PC-3 (cell line): ENCODE results near the gene RCAN1. TPM values are rescaled to one million over a fixed set of nuclear protein-coding genes. Genes with fewer than 3 reads are reported as not detected.

ENCODE experiments used
- ATAC-seq: fragments of 200-7000 bp; cut with Tn5 transposase; 2 replicates; pipeline ENCODE4 v1.9.1; 2020; ENCODE audit warnings: mild to moderate bottlenecking, moderate library complexity
- BruUV-seq: library from RNA; stranded (reverse); fragments of 400-500 nt; replicated peaks from 2 replicates; lab custom pipeline; 2021; lab: Mats Ljungman, UMichigan
- CTCF ChIA-PET: fragments of 300-600 bp; sonication (Branson Sonifier 250); formaldehyde crosslinking; loops from one replicate; lab custom pipeline; 2022; ENCODE audit warnings: antibody characterized with exemption; lab: Charles Lee
- POLR2A ChIA-PET: fragments of 300-600 bp; sonication (Branson Sonifier 250); formaldehyde crosslinking; loops from one replicate; lab custom pipeline; 2022; ENCODE audit warnings: antibody characterized with exemption; ENCODE audit not compliant: unreplicated experiment; lab: Charles Lee
- DNase-seq: peaks from one replicate; pipeline ENCODE4 v3.0.0-alpha.2; 2015
- H2AFZ ChIP-seq: fragments of 300-600 bp; sonication (generic); 2 replicates; pipeline ENCODE4 v1.6.0; 2016; ENCODE audit warnings: antibody characterized with exemption, low read length
- H3F3A ChIP-seq: fragments of 300-600 bp; sonication (generic); one replicate; pipeline ENCODE4 v1.6.0; 2017; ENCODE audit warnings: antibody characterized with exemption, low read length, control low read depth, mild to moderate bottlenecking; ENCODE audit not compliant: unreplicated experiment
- H3K27ac ChIP-seq: fragments of 300-600 bp; sonication (generic); 2 replicates; pipeline ENCODE4 v1.5.1; 2016; ENCODE audit warnings: mild to moderate bottlenecking, low read length
- H3K27me3 ChIP-seq: fragments of 300-600 bp; sonication (generic); 2 replicates; pipeline ENCODE4 v1.6.1; 2016; ENCODE audit warnings: low read length, mixed read lengths
- H3K36me3 ChIP-seq: fragments of 300-600 bp; sonication (generic); 2 replicates; pipeline ENCODE4 v1.6.1; 2016; ENCODE audit warnings: low read depth, mixed run types, low read length, mixed read lengths
- H3K4me1 ChIP-seq: fragments of 300-600 bp; sonication (generic); 2 replicates; pipeline ENCODE4 v1.5.1; 2016; ENCODE audit warnings: low read length; ENCODE audit not compliant: insufficient read depth
- H3K4me2 ChIP-seq: fragments of 300-600 bp; sonication (generic); 2 replicates; pipeline ENCODE4 v1.6.0; 2016; ENCODE audit warnings: low read length
- H3K4me3 ChIP-seq: fragments of 300-600 bp; sonication (generic); 2 replicates; pipeline ENCODE4 v1.5.1; 2016; ENCODE audit warnings: mild to moderate bottlenecking, low read length, mixed read lengths
- H3K79me2 ChIP-seq: fragments of 300-600 bp; sonication (generic); 2 replicates; pipeline ENCODE4 v1.6.1; 2017; ENCODE audit warnings: low read length, mixed read lengths
- H3K9ac ChIP-seq: fragments of 300-600 bp; sonication (generic); 2 replicates; pipeline ENCODE4 v1.6.0; 2016; ENCODE audit warnings: mild to moderate bottlenecking, low read length
- H3K9me2 ChIP-seq: fragments of 300-600 bp; sonication (generic); replicated peaks from 2 replicates; pipeline ENCODE4 v1.6.1; 2016; ENCODE audit warnings: mixed run types, low read length, mixed read lengths
- H3K9me3 ChIP-seq: fragments of 300-600 bp; sonication (generic); 2 replicates; pipeline ENCODE4 v1.6.1; 2016; ENCODE audit warnings: low read length, mixed read lengths
- H4K20me1 ChIP-seq: fragments of 300-600 bp; sonication (generic); 2 replicates; pipeline ENCODE4 v1.6.1; 2016; ENCODE audit warnings: low read length, mixed read lengths
- EZH2 ChIP-seq: fragments of 300-600 bp; sonication (generic); IDR thresholded peaks from one replicate; pipeline ENCODE4 v1.6.1; 2017; ENCODE audit warnings: antibody characterized with exemption, mild to moderate bottlenecking, low read length; ENCODE audit not compliant: unreplicated experiment
- EZH2phosphoT487 ChIP-seq: fragments of 300-600 bp; sonication (generic); IDR thresholded peaks from 2 replicates; pipeline ENCODE4 v1.6.1; 2018; ENCODE audit warnings: mild to moderate bottlenecking, antibody characterized with exemption, low read length, borderline replicate concordance
- intact Hi-C: fragments of 100-400 bp; cut with micrococcal nuclease; formaldehyde crosslinking; loops from 2 replicates; pipeline ENCODE4 v1.9.0; 2023
- total RNA-seq: library from RNA; depleted of rRNA; stranded (reverse); fragments of >200 nt; gene quantifications from 2 replicates; pipeline ENCODE4 v1.2.3, GENCODE V29; 2014
- TF ChIP-seq, protein P1 (sequence below): fragments of 300-600 bp; sonication (generic); conservative IDR thresholded peaks from 2 replicates; pipeline ENCODE4 v1.5.1; 2017; ENCODE audit warnings: antibody characterized with exemption, low read depth, mild to moderate bottlenecking, low read length

RCAN1 gene
- total RNA-seq, 1 experiment from 2014 or later: 26.2 TPM

DNA sequence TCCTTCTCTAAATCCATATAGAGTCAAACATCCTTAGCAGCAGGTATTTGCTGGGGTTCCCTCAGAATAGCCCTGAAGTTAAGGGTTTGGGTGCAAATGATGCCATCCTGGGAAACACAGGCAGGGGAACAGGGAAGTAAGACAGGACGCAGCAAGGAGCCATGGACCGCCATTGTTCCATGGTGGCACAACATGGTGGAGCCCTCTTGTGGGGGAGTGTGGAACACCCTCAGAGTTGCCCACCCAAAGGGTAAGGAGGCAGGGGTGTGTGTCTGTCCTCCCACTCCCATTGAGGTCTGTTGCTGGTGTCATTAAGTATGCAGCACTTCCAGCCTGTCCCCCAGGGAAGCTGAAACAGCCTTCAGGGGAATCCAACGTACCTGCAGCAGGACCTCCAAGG, 20.4 kb upstream of the RCAN1 start:
- H3K4me1 ChIP-seq: peaks cover 3% of the 10 kb centered on the region; the same call in 1 of the 2 replicates
- H3K4me3 ChIP-seq: no peak overlapping the region
- no peaks in the 10 kb centered on the region for H3K9me2 ChIP-seq
- no peaks in the 10 kb centered on the region for H3K36me3 ChIP-seq
- ATAC-seq (no peak), DNase-seq (no peak)
- no peak overlapping the region for H3K9ac ChIP-seq
- H3F3A ChIP-seq: peaks cover under 1% of the 10 kb centered on the region
- H4K20me1 ChIP-seq: no peaks in the 10 kb centered on the region
- H3K9me3 ChIP-seq: no peaks in the 10 kb centered on the region
- CTCF ChIA-PET: no interaction called here
- H2AFZ ChIP-seq: no peak overlapping the region
- TF ChIP-seq EZH2 (no peak), EZH2phosphoT487 (no peak)
- TF ChIP-seq, protein P1, sequence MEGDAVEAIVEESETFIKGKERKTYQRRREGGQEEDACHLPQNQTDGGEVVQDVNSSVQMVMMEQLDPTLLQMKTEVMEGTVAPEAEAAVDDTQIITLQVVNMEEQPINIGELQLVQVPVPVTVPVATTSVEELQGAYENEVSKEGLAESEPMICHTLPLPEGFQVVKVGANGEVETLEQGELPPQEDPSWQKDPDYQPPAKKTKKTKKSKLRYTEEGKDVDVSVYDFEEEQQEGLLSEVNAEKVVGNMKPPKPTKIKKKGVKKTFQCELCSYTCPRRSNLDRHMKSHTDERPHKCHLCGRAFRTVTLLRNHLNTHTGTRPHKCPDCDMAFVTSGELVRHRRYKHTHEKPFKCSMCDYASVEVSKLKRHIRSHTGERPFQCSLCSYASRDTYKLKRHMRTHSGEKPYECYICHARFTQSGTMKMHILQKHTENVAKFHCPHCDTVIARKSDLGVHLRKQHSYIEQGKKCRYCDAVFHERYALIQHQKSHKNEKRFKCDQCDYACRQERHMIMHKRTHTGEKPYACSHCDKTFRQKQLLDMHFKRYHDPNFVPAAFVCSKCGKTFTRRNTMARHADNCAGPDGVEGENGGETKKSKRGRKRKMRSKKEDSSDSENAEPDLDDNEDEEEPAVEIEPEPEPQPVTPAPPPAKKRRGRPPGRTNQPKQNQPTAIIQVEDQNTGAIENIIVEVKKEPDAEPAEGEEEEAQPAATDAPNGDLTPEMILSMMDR: peak; percentile 57
- no peaks in the 10 kb centered on the region for H3K79me2 ChIP-seq
- no TSS peak for BruUV-seq
- 0 out of 2 replicates have a peak, but pooled peaks cover 6% of the 10 kb centered on the region for H3K27me3 ChIP-seq
- H3K4me2 ChIP-seq: no peak overlapping the region
- no peak overlapping the region for H3K27ac ChIP-seq
- POLR2A ChIA-PET: no interaction called here
- intact Hi-C loops: no loop called here

DNA sequence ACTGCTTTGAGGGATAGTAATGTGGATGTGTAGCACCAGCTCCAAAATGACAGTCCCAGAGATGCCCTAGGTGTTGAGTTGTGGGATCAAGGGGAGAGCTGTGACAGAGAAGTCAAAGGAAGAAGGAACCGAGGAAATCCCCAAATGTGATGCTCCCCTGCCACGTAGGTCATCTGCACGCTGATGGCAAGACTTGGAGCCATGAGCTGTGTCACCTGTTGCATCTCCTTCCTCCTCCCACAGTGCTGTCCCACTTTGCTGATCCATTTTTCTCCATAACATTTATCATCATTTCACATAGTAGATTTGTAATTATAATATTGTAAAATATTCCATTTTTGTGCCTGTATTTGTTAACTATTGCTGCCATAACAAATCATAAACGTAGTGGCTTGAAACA, 17.6 kb upstream of the RCAN1 start:
- CTCF ChIA-PET: no interaction called here
- Histone ChIP-seq H3K4me1 (no peaks in the 10 kb centered on the region), H3K27ac (no peak overlapping the region), H3K9me2 (no peaks in the 10 kb centered on the region), H3K4me2 (no peak overlapping the region), H3K36me3 (no peaks in the 10 kb centered on the region), H3K4me3 (no peak overlapping the region), H3K79me2 (no peaks in the 10 kb centered on the region), H3K27me3 (0 out of 2 replicates have a peak, but pooled peaks cover 6% of the 10 kb centered on the region), H3F3A (no peaks in the 10 kb centered on the region), H3K9ac (no peak overlapping the region), H3K9me3 (no peaks in the 10 kb centered on the region), H4K20me1 (no peaks in the 10 kb centered on the region), H2AFZ (no peak overlapping the region)
- TF ChIP-seq, protein P1: no peak
- TF ChIP-seq EZH2: no peak
- TF ChIP-seq EZH2phosphoT487: no peak
- no TSS peak for BruUV-seq
- intact Hi-C loops: no loop called here
- ATAC-seq (no peak), DNase-seq (no peak)
- POLR2A ChIA-PET: interaction anchor here (0.6 kb wide), 1 partner anchor 205 kb away, joined by 3 read pairs; no protein-coding TSS in a partner anchor

DNA sequence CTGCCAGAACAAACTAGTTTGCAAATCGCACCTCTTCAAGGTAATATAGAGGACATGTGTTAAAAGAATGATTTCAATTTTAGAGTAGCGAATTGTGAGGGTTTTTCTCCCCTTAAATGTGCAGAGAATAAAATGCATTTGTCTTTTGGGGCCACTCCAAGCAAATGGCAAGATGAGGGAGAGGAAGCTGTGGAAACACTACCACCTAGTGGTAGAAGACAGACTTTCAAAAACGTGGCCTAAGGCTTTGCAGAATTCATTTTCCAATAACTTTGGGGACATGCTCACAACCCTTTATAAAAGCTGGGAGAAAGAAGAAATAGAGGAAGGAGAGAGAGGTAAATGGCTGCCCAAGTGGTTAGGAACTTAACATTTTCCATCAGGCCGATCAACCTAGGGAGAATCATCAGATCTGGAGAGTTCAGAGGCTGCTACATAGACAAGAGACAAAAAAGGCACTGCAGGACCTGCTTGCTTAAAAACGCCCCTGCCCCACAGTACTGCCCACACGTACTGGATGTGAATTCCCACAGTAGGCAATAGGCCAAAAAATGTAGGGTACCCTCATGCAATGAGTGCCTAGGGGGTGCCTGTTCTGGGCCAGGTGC, 15.7 kb upstream of the RCAN1 start:
- intact Hi-C loops: loop anchor here (1.0 kb wide), 2 partner anchors 27 to 120 kb away; no protein-coding TSS in a partner anchor
- H2AFZ ChIP-seq: no peak overlapping the region
- POLR2A ChIA-PET: interaction anchor here (0.6 kb wide), 1 partner anchor 1867 kb away, joined by 6 read pairs; no protein-coding TSS in a partner anchor
- H3K36me3 ChIP-seq: no peaks in the 10 kb centered on the region
- no peak for TF ChIP-seq EZH2
- TF ChIP-seq, protein P1: peak; percentile 91
- no peak for TF ChIP-seq EZH2phosphoT487
- H3K4me3 ChIP-seq: no peak overlapping the region
- H3K27me3 ChIP-seq: peaks cover 6% of the 10 kb centered on the region; the same call in 1 of the 2 replicates
- H3K79me2 ChIP-seq: no peaks in the 10 kb centered on the region
- ATAC-seq (peak; percentile 80), DNase-seq (peak; percentile 74)
- no peaks in the 10 kb centered on the region for H4K20me1 ChIP-seq
- no TSS peak for BruUV-seq
- H3F3A ChIP-seq: no peaks in the 10 kb centered on the region
- no peak overlapping the region for H3K9ac ChIP-seq
- CTCF ChIA-PET: interaction anchor here (0.8 to 0.9 kb wide), 2 partner anchors 113 to 123 kb away, joined by 3 to 5 read pairs; no protein-coding TSS in a partner anchor
- H3K27ac ChIP-seq: no peak overlapping the region
- no peak overlapping the region for H3K4me2 ChIP-seq
- H3K9me3 ChIP-seq: no peaks in the 10 kb centered on the region
- H3K4me1 ChIP-seq: no peaks in the 10 kb centered on the region
- H3K9me2 ChIP-seq: no peaks in the 10 kb centered on the region
